GM19372 (cell line): ENCODE measurements around the gene TNFRSF18.

Source experiments
- ATAC-seq: cut with Tn5 transposase; IDR thresholded peaks from one replicate; pipeline ENCODE4 v1.9.1; 2021; ENCODE audit warnings: mild to moderate bottlenecking, low read depth, moderate library complexity; ENCODE audit not compliant: unreplicated experiment

The TNFRSF18 gene

GRCh38 chr1:1213345-1214265, 7.2 kb upstream of the TNFRSF18 start, which contains the start of gene TNFRSF4:
TNFRSF4 (minus strand) TSS chr1:1214153; CDS start chr1:1214127, 26 bp downstream.
- ATAC-seq, result no peak

- ATAC-seq, result no peak
Measured at GRCh38 chr1:1212780-1213344, 6.5 kb upstream of the TNFRSF18 start.

- ATAC-seq, result no peak
Measured at GRCh38 chr1:1211541-1212441, 5.4 kb upstream of the TNFRSF18 start.

GRCh38 chr1:1210726-1211540, 4.5 kb upstream of the TNFRSF18 start:
- no peak for ATAC-seq

- ATAC-seq, result no peak
Measured at GRCh38 chr1:1208713-1209433, 2.5 kb upstream of the TNFRSF18 start.

- ATAC-seq, result no peak
Measured at GRCh38 chr1:1207571-1207892, 1.1 kb upstream of the TNFRSF18 start.

GRCh38 chr1:1206966-1207531, 657 bp upstream of the TNFRSF18 start:
- ATAC-seq, result no peak

GRCh38 chr1:1205769-1206375, 520 bp downstream of the TNFRSF18 start:
- no peak for ATAC-seq

GRCh38 chr1:1204998-1205768, 1.2 kb downstream of the TNFRSF18 start:
- no peak for ATAC-seq

- ATAC-seq, result no peak
Measured at GRCh38 chr1:1204425-1204920, 1.9 kb downstream of the TNFRSF18 start.

GRCh38 chr1:1203561-1204424, 2.6 kb downstream of the TNFRSF18 start:
- no peak for ATAC-seq

GRCh38 chr1:1202831-1203560, 3.4 kb downstream of the TNFRSF18 start:
- ATAC-seq, result no peak

GRCh38 chr1:1200876-1201810, 5.2 kb downstream of the TNFRSF18 start:
- ATAC-seq, result peak; percentile 56

- ATAC-seq, result no peak
Measured at GRCh38 chr1:1199961-1200875, 6.2 kb downstream of the TNFRSF18 start.
